HepG2 (cell line): ENCODE results near the gene GLCE. TPM values are rescaled to one million over a fixed set of nuclear protein-coding genes. Genes with fewer than 3 reads are reported as not detected.

Experiments
- ATAC-seq: fragments of 200-7000 bp; cut with Tn5 transposase; 3 replicates; pipeline ENCODE4 v1.9.1; 2020; ENCODE audit warnings: mild to moderate bottlenecking, moderate library complexity
- BruUV-seq: library from RNA; stranded (reverse); fragments of 400-500 nt; replicated peaks from 2 replicates; lab custom pipeline; 2021; lab: Mats Ljungman, UMichigan
- CTCF ChIA-PET: fragments of 300-600 bp; formaldehyde crosslinking; extraction: SDS; loops from one replicate; lab custom pipeline; 2021; ENCODE audit warnings: low total read pairs, inconsistent platforms, low intra/inter-chr PET ratio; lab: Yijun Ruan, JAX
- POLR2A ChIA-PET: fragments of 350-600 bp; sonication (Branson Sonifier 250); formaldehyde crosslinking; loops from one replicate; lab custom pipeline; 2020; ENCODE audit warnings: antibody characterized with exemption, inconsistent platforms; lab: Yijun Ruan, JAX
- DNase-seq: peaks from one replicate; pipeline ENCODE4 v3.0.0-alpha.2; 2015; ENCODE audit warnings: low spot score
- FAIRE-seq: peaks from 3 replicates; lab custom pipeline; 2011; peaks lifted over from hg19 to GRCh38; lab: Jason Lieb, UNC
- H2AFZ ChIP-seq: one replicate; pipeline ENCODE4 v1.6.1; 2011; ENCODE audit warnings: low read length, inconsistent platforms
- H3K27ac ChIP-seq: fragments of 300-600 bp; 3 replicates; pipeline ENCODE4 v1.8.0; 2011; ENCODE audit warnings: mixed run types, mild to moderate bottlenecking, mixed read lengths, low read length, inconsistent platforms; ENCODE audit not compliant: insufficient read depth; ENCODE audit errors: extremely low read length
- H3K27me3 ChIP-seq, 2 experiments: fragments of 200-600 bp in 1 of 2; 2 replicates in 1 of 2; 3 replicates in 1 of 2; pipeline versions ENCODE4 v1.6.0 to v1.8.0; 2011; ENCODE audit warnings: low read length in 2 of 2, mild to moderate bottlenecking in 2 of 2, moderate library complexity in 2 of 2, inconsistent platforms in 1 of 2; ENCODE audit not compliant: insufficient read depth in 2 of 2, control insufficient read depth in 1 of 2
- H3K36me3 ChIP-seq, 2 experiments: fragments of 200-600 bp in 1 of 2; replicated peaks in 1 of 2; 2 replicates in 1 of 2; 3 replicates in 1 of 2; pipeline versions ENCODE4 v1.5.1 to v1.8.0; 2011; ENCODE audit warnings: low read length in 2 of 2, inconsistent platforms in 1 of 2; ENCODE audit not compliant: insufficient read depth in 2 of 2, control insufficient read depth in 1 of 2
- H3K4me1 ChIP-seq: 2 replicates; pipeline ENCODE4 v1.5.1; 2012; ENCODE audit warnings: low read length, inconsistent platforms; ENCODE audit not compliant: insufficient read depth
- H3K4me2 ChIP-seq: 2 replicates; pipeline ENCODE4 v1.6.0; 2011; ENCODE audit warnings: low read depth, low read length, inconsistent platforms
- H3K4me3 ChIP-seq, 3 experiments: fragments of 200-600 bp in 1 of 3; sonication (generic), shearing (Covaris generic) in 1 of 3; replicated peaks in 1 of 3; 2 replicates each; pipeline ENCODE4 v1.5.1; 2011 to 2016; ENCODE audit warnings: low read length in 3 of 3, inconsistent platforms in 2 of 3, low read depth in 2 of 3, mild to moderate bottlenecking in 2 of 3, control low read depth in 1 of 3, mixed read lengths in 1 of 3; ENCODE audit not compliant: insufficient read depth in 1 of 3
- H3K79me2 ChIP-seq: one replicate; pipeline ENCODE4 v1.6.1; 2011; ENCODE audit warnings: low read length, inconsistent platforms; ENCODE audit not compliant: insufficient read depth
- H3K9ac ChIP-seq: 2 replicates; pipeline ENCODE4 v1.6.0; 2011; ENCODE audit warnings: mild to moderate bottlenecking, low read depth, low read length, inconsistent platforms; ENCODE audit not compliant: insufficient read depth
- H3K9me3 ChIP-seq: 2 replicates; pipeline ENCODE4 v1.5.1; 2012; ENCODE audit warnings: mild to moderate bottlenecking, low read length
- H4K20me1 ChIP-seq: 2 replicates; pipeline ENCODE4 v1.6.0; 2011; ENCODE audit warnings: inconsistent platforms, mild to moderate bottlenecking, low read length, moderate library complexity; ENCODE audit not compliant: insufficient read depth
- GABPB1 ChIP-seq: IDR thresholded peaks from 2 replicates; pipeline ENCODE4 v1.6.1; 2016; ENCODE audit warnings: mild to moderate bottlenecking, missing genetic modification reagents, moderate library complexity, missing compliant biosample characterization
- LCORL ChIP-seq, 2 experiments: fragments of 450-650 bp in 1 of 2; sonication (generic) in 1 of 2; formaldehyde crosslinking in 1 of 2; IDR thresholded peaks; 2 replicates each; pipeline versions ENCODE4 v1.5.0 to v1.6.1; 2017 to 2020; ENCODE audit warnings: antibody characterized with exemption in 1 of 2, missing genetic modification reagents in 1 of 2
- RARG ChIP-seq: sonication (generic); formaldehyde crosslinking; IDR thresholded peaks from 2 replicates; pipeline ENCODE4 v1.4.0; 2020; ENCODE audit warnings: low read depth, mild to moderate bottlenecking, missing genetic modification reagents
- SALL2 ChIP-seq: sonication (generic); formaldehyde crosslinking; IDR thresholded peaks from 2 replicates; pipeline ENCODE4 v1.8.1; 2023; ENCODE audit warnings: mild to moderate bottlenecking, missing genetic modification reagents, inconsistent platforms
- TRIM24 ChIP-seq: sonication (generic); formaldehyde crosslinking; IDR thresholded peaks from 2 replicates; pipeline ENCODE4 v1.8.0; 2022; ENCODE audit warnings: mild to moderate bottlenecking, missing genetic modification reagents
- ZKSCAN1 ChIP-seq: fragments of 150-350 bp; IDR thresholded peaks from 2 replicates; pipeline ENCODE4 v1.6.1; 2014; ENCODE audit warnings: low read length
- ZNF562 ChIP-seq: sonication (generic); formaldehyde crosslinking; IDR thresholded peaks from 2 replicates; pipeline ENCODE4 v1.8.0; 2022; ENCODE audit warnings: missing genetic modification reagents, borderline replicate concordance
- ZNF761 ChIP-seq: sonication (generic); formaldehyde crosslinking; conservative IDR thresholded peaks from 2 replicates; pipeline ENCODE4 v1.4.0; 2020; ENCODE audit warnings: mild to moderate bottlenecking, missing genetic modification reagents
- ZNF777 ChIP-seq: sonication (generic); formaldehyde crosslinking; IDR thresholded peaks from 2 replicates; pipeline ENCODE4 v1.4.0; 2020; ENCODE audit warnings: missing genetic modification reagents
- WGBS: methylation state at CpG from one replicate; pipeline ENCODE4 v1.1.6; 2017; ENCODE audit warnings: low lambda C conversion rate; 5-methylcytosine and 5-hydroxymethylcytosine counted together
- in situ Hi-C: cut with HindIII; loops from 2 replicates; pipeline ENCODE4 v1.10.0; 2017; ENCODE audit warnings: low pct_unique_long_range_greater_than_20kb; ENCODE audit not compliant: extremely low pct_ligation_motif_present
- intact Hi-C: fragments of 100-400 bp; cut with micrococcal nuclease; formaldehyde crosslinking; loops from one replicate; pipeline ENCODE4 v1.10.0; 2022; ENCODE audit not compliant: unreplicated experiment
- polyA plus RNA-seq, 8 experiments: library from polyadenylated mRNA; depleted of rRNA in 3 of 8; stranded (reverse) in 7 of 8; unstranded in 1 of 8; fragments of >200 nt; fragmentation: Illumina TruSeq in 4 of 8; extraction: Trizol in 4 of 8; gene quantifications; 2 replicates each; pipeline versions ENCODE4 v1.2.1 to v1.2.3, GENCODE V29; 2011 to 2016; ENCODE audit warnings: low read depth in 4 of 8, missing spikeins in 1 of 8, mixed read lengths in 1 of 8; ENCODE audit not compliant: insufficient read depth in 1 of 8
- total RNA-seq, 5 experiments: library from RNA; depleted of rRNA; stranded (reverse); fragments of >200 nt; fragmentation: Illumina TruSeq; extraction: Trizol; gene quantifications; 2 replicates each; pipeline ENCODE4 v1.2.3, GENCODE V29; 2016; ENCODE audit warnings: low read depth in 1 of 5
- TF ChIP-seq, protein P1 (sequence below): sonication (generic); formaldehyde crosslinking; IDR thresholded peaks from 2 replicates; pipeline ENCODE4 v1.4.0; 2020; ENCODE audit warnings: low read depth, mild to moderate bottlenecking, missing genetic modification reagents

Gene GLCE
- total and polyA plus RNA-seq, 2 of the 13 experiments (the other 11 are each of a cell fraction or from before 2014, with no cell fraction given) = 12.9 to 23.4 TPM

DNA sequence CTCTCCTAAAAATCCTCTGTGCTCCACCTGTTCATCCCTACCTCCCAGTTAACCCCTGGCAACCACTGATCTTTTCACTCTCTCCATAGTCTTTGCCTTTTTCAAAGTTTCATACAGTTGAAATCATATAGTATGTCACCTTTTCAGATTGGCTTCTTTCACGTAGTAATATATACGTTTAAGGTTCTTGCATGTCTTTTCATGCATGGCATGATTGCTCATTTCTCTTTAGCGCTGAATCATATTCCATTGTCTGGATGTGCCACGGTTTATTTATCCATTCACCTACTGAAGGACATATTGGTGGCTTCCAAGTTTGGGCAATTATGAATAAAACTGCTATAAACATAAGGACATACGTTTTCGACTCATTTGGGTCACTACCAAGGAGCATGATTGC is 28.7 kb downstream of the GLCE start:
- intact Hi-C loops = no loop called here
- H3K9me3 ChIP-seq = no peaks in the 10 kb centered on the region
- no peaks in the 10 kb centered on the region; the same call in 1 of the 2 replicates for H4K20me1 ChIP-seq
- WGBS = 96% methylated on average over 6 of the region's 6 CpGs
- ChIA-PET POLR2A (no interaction called here), CTCF (no interaction called here)
- H3K79me2 ChIP-seq = peaks cover 7% of the 10 kb centered on the region
- H3K9ac ChIP-seq = no peak overlapping the region
- no peak overlapping the region for H3K27ac ChIP-seq
- no peak overlapping the region for H2AFZ ChIP-seq
- H3K4me1 ChIP-seq = peaks cover 8% of the 10 kb centered on the region
- FAIRE-seq = no peak
- no peak for DNase-seq
- no peak overlapping the region for H3K4me3 ChIP-seq
- no peak for ATAC-seq
- TF ChIP-seq GABPB1 = no peak
- no peak for TF ChIP-seq LCORL (IDR thresholded peaks at IDR 0.05)
- no peak for TF ChIP-seq LCORL (CRISPR knock-in tag; IDR thresholded peaks at IDR 0.05)
- TF ChIP-seq SALL2 (CRISPR knock-in tag) = no peak
- no peak for TF ChIP-seq ZNF562 (CRISPR knock-in tag)
- TF ChIP-seq, protein P1, sequence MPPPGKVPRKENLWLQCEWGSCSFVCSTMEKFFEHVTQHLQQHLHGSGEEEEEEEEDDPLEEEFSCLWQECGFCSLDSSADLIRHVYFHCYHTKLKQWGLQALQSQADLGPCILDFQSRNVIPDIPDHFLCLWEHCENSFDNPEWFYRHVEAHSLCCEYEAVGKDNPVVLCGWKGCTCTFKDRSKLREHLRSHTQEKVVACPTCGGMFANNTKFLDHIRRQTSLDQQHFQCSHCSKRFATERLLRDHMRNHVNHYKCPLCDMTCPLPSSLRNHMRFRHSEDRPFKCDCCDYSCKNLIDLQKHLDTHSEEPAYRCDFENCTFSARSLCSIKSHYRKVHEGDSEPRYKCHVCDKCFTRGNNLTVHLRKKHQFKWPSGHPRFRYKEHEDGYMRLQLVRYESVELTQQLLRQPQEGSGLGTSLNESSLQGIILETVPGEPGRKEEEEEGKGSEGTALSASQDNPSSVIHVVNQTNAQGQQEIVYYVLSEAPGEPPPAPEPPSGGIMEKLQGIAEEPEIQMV (CRISPR knock-in tag) = no peak
- no peak for TF ChIP-seq RARG (CRISPR knock-in tag)
- no peak for TF ChIP-seq ZNF777 (CRISPR knock-in tag)
- TF ChIP-seq ZNF761 (CRISPR knock-in tag) = no peak
- TF ChIP-seq ZKSCAN1 = no peak
- no peak for TF ChIP-seq TRIM24 (CRISPR knock-in tag)
- TF ChIP-seq, all 625 proteins: peak for 0
- H3K27me3 ChIP-seq = no peaks in the 10 kb centered on the region
- no peaks in the 10 kb centered on the region for H3K36me3 ChIP-seq
- in situ Hi-C loops = no loop called here
- BruUV-seq = no TSS peak
- H3K4me2 ChIP-seq = no peak overlapping the region
